Measurements from ENCODE around the gene SPPL2A.

SPPL2A gene

DNA sequence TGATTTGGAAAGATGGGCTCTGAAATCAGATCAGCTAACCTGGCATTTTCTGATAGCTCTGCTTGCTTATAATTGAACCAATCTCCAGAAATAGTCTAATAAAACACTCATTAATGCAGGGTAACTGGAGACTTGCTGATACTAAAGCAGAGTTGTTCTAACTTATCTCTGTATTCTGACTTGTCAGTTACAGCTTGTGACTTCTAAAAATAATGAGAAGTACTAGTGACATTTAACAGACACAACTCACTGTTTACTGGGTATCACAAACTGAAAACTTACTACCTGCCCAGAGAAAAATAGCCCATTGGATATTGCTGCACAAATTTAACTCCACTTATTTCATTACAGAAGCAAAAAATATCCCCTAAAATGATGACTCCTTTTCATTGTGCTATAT, 54.9 kb downstream of the SPPL2A start:
- CTCF ChIA-PET = interaction anchor here (0.7 kb wide), 1 partner anchor 138 kb away, joined by 4 read pairs; no protein-coding TSS in a partner anchor
- no peaks in the 10 kb centered on the region for H3K9me3 ChIP-seq (ENCODE audit: control insufficient read depth, insufficient read depth, low read depth, low read length)
- H3K4me3 ChIP-seq (ENCODE audit: low read depth, low read length) = no peak overlapping the region
- peaks cover 0 to 6% of the 10 kb centered on the region in 2 experiments; a peak in 2 of 3 replicates for H3K36me3 ChIP-seq (ENCODE audit: control insufficient read depth in 2 of 2, insufficient read depth in 1 of 2, low read length in 2 of 2)
- no peak overlapping the region for H3K27ac ChIP-seq (ENCODE audit: extremely low read depth, low read depth, low read length)
- TF ChIP-seq ZNF366 (tag by site-specific recombination; conservative IDR thresholded peaks at IDR 0.05) (no peak), ZNF214 (tag by site-specific recombination; IDR thresholded peaks at IDR 0.05; ENCODE audit: borderline replicate concordance) (no peak), ZNF521 (tag by site-specific recombination; IDR thresholded peaks at IDR 0.05) (no peak), ZNF621 (tag by site-specific recombination; IDR thresholded peaks at IDR 0.05) (no peak), ZNF16 (tag by site-specific recombination; IDR thresholded peaks at IDR 0.05; ENCODE audit: low read depth) (no peak), MYNN (tag by site-specific recombination; IDR thresholded peaks at IDR 0.05; ENCODE audit: borderline replicate concordance) (no peak), ZNF600 (tag by site-specific recombination; IDR thresholded peaks at IDR 0.05) (no peak), ZNF514 (tag by site-specific recombination; IDR thresholded peaks at IDR 0.05) (no peak)
- TF ChIP-seq, protein P1, sequence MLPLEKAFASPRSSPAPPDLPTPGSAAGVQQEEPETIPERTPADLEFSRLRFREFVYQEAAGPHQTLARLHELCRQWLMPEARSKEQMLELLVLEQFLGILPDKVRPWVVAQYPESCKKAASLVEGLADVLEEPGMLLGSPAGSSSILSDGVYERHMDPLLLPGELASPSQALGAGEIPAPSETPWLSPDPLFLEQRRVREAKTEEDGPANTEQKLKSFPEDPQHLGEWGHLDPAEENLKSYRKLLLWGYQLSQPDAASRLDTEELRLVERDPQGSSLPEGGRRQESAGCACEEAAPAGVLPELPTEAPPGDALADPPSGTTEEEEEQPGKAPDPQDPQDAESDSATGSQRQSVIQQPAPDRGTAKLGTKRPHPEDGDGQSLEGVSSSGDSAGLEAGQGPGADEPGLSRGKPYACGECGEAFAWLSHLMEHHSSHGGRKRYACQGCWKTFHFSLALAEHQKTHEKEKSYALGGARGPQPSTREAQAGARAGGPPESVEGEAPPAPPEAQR (tag by site-specific recombination; IDR thresholded peaks at IDR 0.05) = no peak
- TF ChIP-seq, protein P2, sequence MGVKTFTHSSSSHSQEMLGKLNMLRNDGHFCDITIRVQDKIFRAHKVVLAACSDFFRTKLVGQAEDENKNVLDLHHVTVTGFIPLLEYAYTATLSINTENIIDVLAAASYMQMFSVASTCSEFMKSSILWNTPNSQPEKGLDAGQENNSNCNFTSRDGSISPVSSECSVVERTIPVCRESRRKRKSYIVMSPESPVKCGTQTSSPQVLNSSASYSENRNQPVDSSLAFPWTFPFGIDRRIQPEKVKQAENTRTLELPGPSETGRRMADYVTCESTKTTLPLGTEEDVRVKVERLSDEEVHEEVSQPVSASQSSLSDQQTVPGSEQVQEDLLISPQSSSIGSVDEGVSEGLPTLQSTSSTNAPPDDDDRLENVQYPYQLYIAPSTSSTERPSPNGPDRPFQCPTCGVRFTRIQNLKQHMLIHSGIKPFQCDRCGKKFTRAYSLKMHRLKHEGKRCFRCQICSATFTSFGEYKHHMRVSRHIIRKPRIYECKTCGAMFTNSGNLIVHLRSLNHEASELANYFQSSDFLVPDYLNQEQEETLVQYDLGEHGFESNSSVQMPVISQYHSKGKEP (tag by site-specific recombination; IDR thresholded peaks at IDR 0.05) = no peak
- no peaks in the 10 kb centered on the region for H3K4me1 ChIP-seq (ENCODE audit: control insufficient read depth, insufficient read depth, low read length)
- POLR2A ChIA-PET = no interaction called here

DNA sequence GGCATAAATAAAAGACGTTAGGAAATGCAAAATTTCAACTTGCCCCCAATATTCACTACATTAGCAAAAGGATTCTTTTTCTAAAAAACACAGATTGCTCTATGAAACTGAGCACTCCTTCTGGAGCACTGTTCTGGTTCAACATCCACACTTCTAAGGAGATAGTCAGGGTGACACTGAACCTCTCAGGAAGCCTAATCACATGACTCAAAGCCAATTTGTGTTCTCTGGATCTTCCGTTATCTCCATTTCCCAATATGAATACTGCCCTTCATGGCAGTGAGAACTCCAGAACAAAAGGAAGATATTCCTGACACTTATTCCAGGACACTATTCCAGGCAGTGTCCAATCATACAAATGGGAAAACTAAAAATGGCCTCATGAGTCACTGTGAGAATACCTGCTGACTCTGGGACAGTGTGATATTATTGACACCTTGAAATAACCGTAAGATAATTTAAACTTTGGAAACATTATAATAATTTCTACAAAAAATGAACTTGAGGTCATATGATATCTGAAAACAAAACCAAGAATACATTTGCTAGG, 57.6 kb downstream of the SPPL2A start:
- Histone ChIP-seq H3K36me3 (ENCODE audit: control insufficient read depth in 2 of 2, insufficient read depth in 1 of 2, low read length in 2 of 2) (peaks cover 0 to 6% of the 10 kb centered on the region in 2 experiments; a peak in 2 of 3 replicates), H3K4me1 (ENCODE audit: control insufficient read depth, insufficient read depth, low read length) (no peaks in the 10 kb centered on the region), H3K27ac (ENCODE audit: extremely low read depth, low read depth, low read length) (no peak overlapping the region), H3K4me3 (ENCODE audit: low read depth, low read length) (no peak overlapping the region), H3K9me3 (ENCODE audit: control insufficient read depth, insufficient read depth, low read depth, low read length) (no peaks in the 10 kb centered on the region)
- ChIA-PET POLR2A (no interaction called here), CTCF (no interaction called here)
- TF ChIP-seq ZNF140 (tag by site-specific recombination; IDR thresholded peaks at IDR 0.05) = no peak
- no peak for TF ChIP-seq ZNF623 (tag by site-specific recombination; IDR thresholded peaks at IDR 0.05)
- no peak for TF ChIP-seq REPIN1 (tag by site-specific recombination; IDR thresholded peaks at IDR 0.05; ENCODE audit: low read depth)
- no peak for TF ChIP-seq ZNF23 (tag by site-specific recombination; IDR thresholded peaks at IDR 0.05; ENCODE audit: borderline replicate concordance)
- TF ChIP-seq ZBTB21 (tag by site-specific recombination; IDR thresholded peaks at IDR 0.05) = no peak
- TF ChIP-seq, protein P3, sequence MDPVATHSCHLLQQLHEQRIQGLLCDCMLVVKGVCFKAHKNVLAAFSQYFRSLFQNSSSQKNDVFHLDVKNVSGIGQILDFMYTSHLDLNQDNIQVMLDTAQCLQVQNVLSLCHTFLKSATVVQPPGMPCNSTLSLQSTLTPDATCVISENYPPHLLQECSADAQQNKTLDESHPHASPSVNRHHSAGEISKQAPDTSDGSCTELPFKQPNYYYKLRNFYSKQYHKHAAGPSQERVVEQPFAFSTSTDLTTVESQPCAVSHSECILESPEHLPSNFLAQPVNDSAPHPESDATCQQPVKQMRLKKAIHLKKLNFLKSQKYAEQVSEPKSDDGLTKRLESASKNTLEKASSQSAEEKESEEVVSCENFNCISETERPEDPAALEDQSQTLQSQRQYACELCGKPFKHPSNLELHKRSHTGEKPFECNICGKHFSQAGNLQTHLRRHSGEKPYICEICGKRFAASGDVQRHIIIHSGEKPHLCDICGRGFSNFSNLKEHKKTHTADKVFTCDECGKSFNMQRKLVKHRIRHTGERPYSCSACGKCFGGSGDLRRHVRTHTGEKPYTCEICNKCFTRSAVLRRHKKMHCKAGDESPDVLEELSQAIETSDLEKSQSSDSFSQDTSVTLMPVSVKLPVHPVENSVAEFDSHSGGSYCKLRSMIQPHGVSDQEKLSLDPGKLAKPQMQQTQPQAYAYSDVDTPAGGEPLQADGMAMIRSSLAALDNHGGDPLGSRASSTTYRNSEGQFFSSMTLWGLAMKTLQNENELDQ (tag by site-specific recombination; IDR thresholded peaks at IDR 0.05; ENCODE audit: low read depth) = no peak
- no peak for TF ChIP-seq ZNF843 (tag by site-specific recombination; IDR thresholded peaks at IDR 0.05)
- no peak for TF ChIP-seq SP3 (tag by site-specific recombination; IDR thresholded peaks at IDR 0.05)
- no peak for TF ChIP-seq WT1 (tag by site-specific recombination; IDR thresholded peaks at IDR 0.05)
- no peak for TF ChIP-seq ZNF155 (tag by site-specific recombination; IDR thresholded peaks at IDR 0.05)
- TF ChIP-seq ZNF157 (tag by site-specific recombination; IDR thresholded peaks at IDR 0.05) = no peak
- no peak for TF ChIP-seq ZNF302 (tag by site-specific recombination; IDR thresholded peaks at IDR 0.05; ENCODE audit: low read depth)
- TF ChIP-seq BCL11B (tag by site-specific recombination; IDR thresholded peaks at IDR 0.05; ENCODE audit: low read depth) = no peak
- TF ChIP-seq, protein P4, sequence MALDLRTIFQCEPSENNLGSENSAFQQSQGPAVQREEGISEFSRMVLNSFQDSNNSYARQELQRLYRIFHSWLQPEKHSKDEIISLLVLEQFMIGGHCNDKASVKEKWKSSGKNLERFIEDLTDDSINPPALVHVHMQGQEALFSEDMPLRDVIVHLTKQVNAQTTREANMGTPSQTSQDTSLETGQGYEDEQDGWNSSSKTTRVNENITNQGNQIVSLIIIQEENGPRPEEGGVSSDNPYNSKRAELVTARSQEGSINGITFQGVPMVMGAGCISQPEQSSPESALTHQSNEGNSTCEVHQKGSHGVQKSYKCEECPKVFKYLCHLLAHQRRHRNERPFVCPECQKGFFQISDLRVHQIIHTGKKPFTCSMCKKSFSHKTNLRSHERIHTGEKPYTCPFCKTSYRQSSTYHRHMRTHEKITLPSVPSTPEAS (tag by site-specific recombination; IDR thresholded peaks at IDR 0.05) = no peak
- TF ChIP-seq, protein P5, sequence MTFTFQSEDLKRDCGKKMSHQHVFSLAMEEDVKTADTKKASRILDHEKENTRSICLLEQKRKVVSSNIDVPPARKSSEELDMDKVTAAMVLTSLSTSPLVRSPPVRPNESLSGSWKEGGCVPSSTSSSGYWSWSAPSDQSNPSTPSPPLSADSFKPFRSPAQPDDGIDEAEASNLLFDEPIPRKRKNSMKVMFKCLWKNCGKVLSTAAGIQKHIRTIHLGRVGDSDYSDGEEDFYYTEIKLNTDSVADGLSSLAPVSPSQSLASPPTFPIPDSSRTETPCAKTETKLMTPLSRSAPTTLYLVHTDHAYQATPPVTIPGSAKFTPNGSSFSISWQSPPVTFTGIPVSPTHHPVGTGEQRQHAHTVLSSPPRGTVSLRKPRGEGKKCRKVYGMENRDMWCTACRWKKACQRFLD (tag by site-specific recombination; IDR thresholded peaks at IDR 0.05) = no peak
- no peak for TF ChIP-seq ZNF146 (tag by site-specific recombination; IDR thresholded peaks at IDR 0.05)
- no peak for TF ChIP-seq ZEB2 (tag by site-specific recombination; IDR thresholded peaks at IDR 0.05)
- no peak for TF ChIP-seq ZNF114 (tag by site-specific recombination; IDR thresholded peaks at IDR 0.05)
- TF ChIP-seq ZNF16 (tag by site-specific recombination; IDR thresholded peaks at IDR 0.05; ENCODE audit: low read depth) = no peak
- TF ChIP-seq ZNF404 (tag by site-specific recombination; IDR thresholded peaks at IDR 0.05) = no peak

Measured in HEK293 (cell line).